Astrocyte (in vitro differentiated cells and primary cell): ENCODE data around the gene MYBBP1A. TPM values are rescaled to one million over a fixed set of nuclear protein-coding genes. Genes with fewer than 3 reads are reported as not detected.

Experiments
- DNase-seq: peaks from one replicate; pipeline ENCODE4 v3.0.0-alpha.2; 2010; ENCODE audit warnings: low read depth
- FAIRE-seq: peaks from 2 replicates; lab custom pipeline; 2011; peaks lifted over from hg19 to GRCh38; lab: Jason Lieb, UNC
- H2AFZ ChIP-seq: 2 replicates; pipeline ENCODE4 v1.6.0; 2012; ENCODE audit warnings: low read depth, low read length, inconsistent platforms
- H3K27ac ChIP-seq: 2 replicates; pipeline ENCODE4 v1.5.1; 2011; ENCODE audit warnings: low read depth, low read length, inconsistent platforms
- H3K27me3 ChIP-seq: 2 replicates; pipeline ENCODE4 v1.6.0; 2011; ENCODE audit warnings: low read length, inconsistent platforms; ENCODE audit not compliant: insufficient read depth
- H3K36me3 ChIP-seq: 2 replicates; pipeline ENCODE4 v1.5.1; 2011; ENCODE audit warnings: low read length, inconsistent platforms; ENCODE audit not compliant: insufficient read depth
- H3K4me1 ChIP-seq: 2 replicates; pipeline ENCODE4 v1.5.1; 2011; ENCODE audit warnings: low read length, inconsistent platforms; ENCODE audit not compliant: insufficient read depth
- H3K4me2 ChIP-seq: 2 replicates; pipeline ENCODE4 v1.6.0; 2012; ENCODE audit warnings: low read length, inconsistent platforms
- H3K4me3 ChIP-seq: 2 replicates; pipeline ENCODE4 v1.5.1; 2011; ENCODE audit warnings: low read depth, mild to moderate bottlenecking, low read length, inconsistent platforms; ENCODE audit not compliant: insufficient read depth
- H3K79me2 ChIP-seq: 2 replicates; pipeline ENCODE4 v1.6.0; 2012; ENCODE audit warnings: mild to moderate bottlenecking, low read length, inconsistent platforms; ENCODE audit not compliant: insufficient read depth
- H3K9ac ChIP-seq: 2 replicates; pipeline ENCODE4 v1.6.0; 2012; ENCODE audit warnings: mild to moderate bottlenecking, low read length, inconsistent platforms
- H3K9me3 ChIP-seq: 2 replicates; pipeline ENCODE4 v1.5.1; 2012; ENCODE audit warnings: low read depth, mild to moderate bottlenecking, low read length, inconsistent platforms; ENCODE audit not compliant: insufficient read depth
- H4K20me1 ChIP-seq: 2 replicates; pipeline ENCODE4 v1.6.0; 2012; ENCODE audit warnings: low read length, inconsistent platforms; ENCODE audit not compliant: insufficient read depth
- H3K27ac Mint-ChIP-seq: one replicate; pipeline ENCODE4 v1.8.0; 2021; ENCODE audit warnings: mild to moderate bottlenecking, mixed read lengths; ENCODE audit not compliant: unreplicated experiment
- H3K27me3 Mint-ChIP-seq: one replicate; pipeline ENCODE4 v1.8.0; 2021; ENCODE audit warnings: low read depth, mixed read lengths; ENCODE audit not compliant: unreplicated experiment
- H3K36me3 Mint-ChIP-seq: one replicate; pipeline ENCODE4 v1.8.0; 2021; ENCODE audit warnings: low read depth, mixed read lengths; ENCODE audit not compliant: unreplicated experiment
- H3K4me1 Mint-ChIP-seq: one replicate; pipeline ENCODE4 v1.8.0; 2021; ENCODE audit warnings: low read depth, mixed read lengths; ENCODE audit not compliant: unreplicated experiment
- H3K4me3 Mint-ChIP-seq: one replicate; pipeline ENCODE4 v1.8.0; 2021; ENCODE audit warnings: mild to moderate bottlenecking, moderate library complexity, mixed read lengths; ENCODE audit not compliant: unreplicated experiment
- H3K9me3 Mint-ChIP-seq: one replicate; pipeline ENCODE4 v1.8.0; 2021; ENCODE audit warnings: mild to moderate bottlenecking, mixed read lengths; ENCODE audit not compliant: unreplicated experiment
- CTCF ChIP-seq: IDR thresholded peaks from 2 replicates; pipeline ENCODE4 v1.5.1; 2011; ENCODE audit warnings: low read depth, mild to moderate bottlenecking, inconsistent platforms, low read length, moderate library complexity; ENCODE audit not compliant: insufficient read depth
- EZH2 ChIP-seq: IDR thresholded peaks from 2 replicates; pipeline ENCODE4 v1.6.1; 2012; ENCODE audit warnings: mild to moderate bottlenecking, low read length, inconsistent platforms; ENCODE audit not compliant: insufficient read depth
- total RNA-seq: library from RNA; stranded (reverse); gene quantifications from 2 replicates; pipeline ENCODE4 v1.2.1, GENCODE V29; 2021

Gene MYBBP1A
- total RNA-seq, 1 donor from 2014 or later, result 71.1 TPM

GRCh38 chr17:4587195-4587594 is 32.0 kb upstream of the MYBBP1A start:
- DNase-seq (no peak), FAIRE-seq (no peak)
- Mint-ChIP-seq H3K4me1 (peaks cover 1% of the 10 kb centered on the region), H3K4me3 (no peak overlapping the region), H3K9me3 (peaks cover 3% of the 10 kb centered on the region), H3K27me3 (peaks cover 73% of the 10 kb centered on the region), H3K27ac (no peak overlapping the region), H3K36me3 (no peaks in the 10 kb centered on the region)
- Histone ChIP-seq H3K4me3 (no peak overlapping the region), H3K4me2 (no peak overlapping the region), H3K9me3 (no peaks in the 10 kb centered on the region), H2AFZ (no peak overlapping the region), H3K9ac (no peak overlapping the region), H3K27me3 (peaks cover 43% of the 10 kb centered on the region), H3K27ac (no peak overlapping the region), H3K4me1 (peaks cover 2% of the 10 kb centered on the region), H3K79me2 (no peaks in the 10 kb centered on the region), H4K20me1 (no peaks in the 10 kb centered on the region), H3K36me3 (no peaks in the 10 kb centered on the region)
- TF ChIP-seq CTCF (no peak), EZH2 (no peak)

- H3K36me3 ChIP-seq, result no peaks in the 10 kb centered on the region
- H2AFZ ChIP-seq, result no peak overlapping the region
- Mint-ChIP-seq H3K4me1 (peaks cover 1% of the 10 kb centered on the region), H3K27ac (no peak overlapping the region), H3K36me3 (no peaks in the 10 kb centered on the region), H3K4me3 (no peak overlapping the region), H3K27me3 (peaks cover 76% of the 10 kb centered on the region), H3K9me3 (peaks cover 3% of the 10 kb centered on the region)
- H3K9ac ChIP-seq, result no peak overlapping the region
- H3K4me3 ChIP-seq, result no peak overlapping the region
- H3K79me2 ChIP-seq, result no peaks in the 10 kb centered on the region
- H3K4me2 ChIP-seq, result no peak overlapping the region
- H3K27ac ChIP-seq, result no peak overlapping the region
- peaks cover 2% of the 10 kb centered on the region for H3K4me1 ChIP-seq
- no peaks in the 10 kb centered on the region for H4K20me1 ChIP-seq
- FAIRE-seq (no peak), DNase-seq (no peak)
- peaks cover 43% of the 10 kb centered on the region for H3K27me3 ChIP-seq
- no peaks in the 10 kb centered on the region for H3K9me3 ChIP-seq
- TF ChIP-seq CTCF (no peak), EZH2 (no peak)
Observed at GRCh38 chr17:4586043-4586442, 30.9 kb upstream of the MYBBP1A start.

GRCh38 chr17:4585638-4585994 is 30.4 kb upstream of the MYBBP1A start:
- Histone ChIP-seq H3K4me2 (no peak overlapping the region), H3K4me1 (peaks cover 2% of the 10 kb centered on the region), H2AFZ (no peak overlapping the region), H3K4me3 (no peak overlapping the region), H3K27ac (no peak overlapping the region), H3K79me2 (no peaks in the 10 kb centered on the region), H3K9me3 (no peaks in the 10 kb centered on the region), H4K20me1 (no peaks in the 10 kb centered on the region), H3K9ac (no peak overlapping the region), H3K36me3 (no peaks in the 10 kb centered on the region), H3K27me3 (peaks cover 43% of the 10 kb centered on the region)
- Mint-ChIP-seq H3K27me3 (peaks cover 75% of the 10 kb centered on the region), H3K36me3 (no peaks in the 10 kb centered on the region), H3K9me3 (peaks cover 3% of the 10 kb centered on the region), H3K27ac (no peak overlapping the region), H3K4me3 (no peak overlapping the region), H3K4me1 (peaks cover 1% of the 10 kb centered on the region)
- DNase-seq (no peak), FAIRE-seq (no peak)
- no peak for TF ChIP-seq EZH2
- no peak for TF ChIP-seq CTCF
